Ureter (tissue), 1 donor: ENCODE data around the gene PRSS8. TPM values are rescaled to one million over a fixed set of nuclear protein-coding genes. Genes with fewer than 3 reads are reported as not detected.
"Not testable (repeated sequence)": the region's sequence is repeated elsewhere in the genome, so short reads cannot be mapped to it uniquely, and the experiment has no call there.

Experiments used
- DNase-seq: peaks from one replicate; pipeline ENCODE4 v3.0.0-alpha.2; 2020; ENCODE audit warnings: low spot score
- total RNA-seq: library from RNA; stranded (reverse); gene quantifications from one replicate; pipeline ENCODE4 v1.2.4, GENCODE V29; 2023
- donor health status: DM: yes; HTN: yes; CAD: no.

The PRSS8 gene
- total RNA-seq, 1 donor from 2014 or later: 17.0 TPM

DNA sequence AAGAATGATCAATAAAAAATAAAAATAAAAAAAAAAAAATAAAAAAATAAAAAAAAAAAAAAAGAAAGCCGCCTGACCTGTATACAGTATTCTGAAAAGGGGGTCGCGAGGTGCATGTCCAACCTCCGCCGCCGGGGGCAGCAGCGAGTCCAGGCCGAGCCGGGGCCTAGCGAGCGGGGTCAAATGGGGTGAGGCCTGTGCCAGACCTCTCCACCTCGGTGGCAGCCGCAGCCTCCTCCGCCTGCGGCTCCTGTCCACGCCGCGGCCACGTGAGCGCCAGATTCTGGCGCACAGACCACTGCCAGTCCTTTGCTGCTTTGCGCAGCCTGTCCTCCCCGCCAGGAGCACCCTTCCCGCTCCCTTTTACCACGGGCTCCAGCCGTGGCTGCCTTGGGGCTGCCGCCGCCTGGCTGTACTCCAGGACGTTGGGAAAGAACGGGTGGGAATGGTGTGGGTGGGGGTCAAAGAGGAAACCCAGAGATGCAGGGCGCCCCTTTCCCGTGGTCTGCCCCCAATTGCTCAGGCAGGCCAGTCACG, 29.8 kb downstream of the PRSS8 start:
- DNase-seq: peak; percentile 83

DNA sequence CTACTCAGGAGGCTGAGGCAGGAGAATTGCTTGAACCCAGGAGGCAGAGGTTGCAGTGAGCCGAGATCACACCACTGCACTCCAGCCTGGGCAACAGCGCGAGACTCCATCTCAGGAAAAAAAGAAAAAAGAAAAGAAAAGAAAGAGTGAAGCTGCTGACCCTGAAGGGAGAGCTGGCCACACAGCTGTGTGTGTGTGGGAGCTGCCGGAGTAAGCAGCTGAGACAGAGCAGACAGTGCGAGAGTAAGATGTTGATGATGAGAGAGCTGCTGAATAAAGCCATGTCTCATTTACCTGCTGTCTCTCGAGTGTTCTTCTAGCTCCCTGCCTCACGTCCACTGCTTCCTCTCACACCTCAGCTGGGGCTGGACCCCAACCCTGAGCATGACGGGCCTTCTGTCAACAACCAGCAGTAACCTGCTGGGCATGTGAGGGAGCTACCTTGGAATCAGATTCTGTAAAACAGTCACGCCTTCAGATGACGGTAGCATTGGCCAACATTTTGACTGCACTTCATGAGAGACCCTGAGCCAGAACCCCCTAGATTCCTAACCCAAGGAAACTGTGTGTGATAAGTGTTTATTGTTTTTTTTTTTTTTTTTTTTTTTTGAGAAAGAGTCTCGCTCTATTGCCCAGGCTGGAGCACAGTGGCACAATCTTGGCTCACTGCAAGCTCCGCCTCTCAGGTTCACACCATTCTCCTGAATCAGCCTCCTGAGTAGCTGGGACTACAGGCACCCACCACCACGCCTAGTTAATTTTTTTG, 34.5 kb downstream of the PRSS8 start:
- not testable (repeated sequence) for DNase-seq

DNA sequence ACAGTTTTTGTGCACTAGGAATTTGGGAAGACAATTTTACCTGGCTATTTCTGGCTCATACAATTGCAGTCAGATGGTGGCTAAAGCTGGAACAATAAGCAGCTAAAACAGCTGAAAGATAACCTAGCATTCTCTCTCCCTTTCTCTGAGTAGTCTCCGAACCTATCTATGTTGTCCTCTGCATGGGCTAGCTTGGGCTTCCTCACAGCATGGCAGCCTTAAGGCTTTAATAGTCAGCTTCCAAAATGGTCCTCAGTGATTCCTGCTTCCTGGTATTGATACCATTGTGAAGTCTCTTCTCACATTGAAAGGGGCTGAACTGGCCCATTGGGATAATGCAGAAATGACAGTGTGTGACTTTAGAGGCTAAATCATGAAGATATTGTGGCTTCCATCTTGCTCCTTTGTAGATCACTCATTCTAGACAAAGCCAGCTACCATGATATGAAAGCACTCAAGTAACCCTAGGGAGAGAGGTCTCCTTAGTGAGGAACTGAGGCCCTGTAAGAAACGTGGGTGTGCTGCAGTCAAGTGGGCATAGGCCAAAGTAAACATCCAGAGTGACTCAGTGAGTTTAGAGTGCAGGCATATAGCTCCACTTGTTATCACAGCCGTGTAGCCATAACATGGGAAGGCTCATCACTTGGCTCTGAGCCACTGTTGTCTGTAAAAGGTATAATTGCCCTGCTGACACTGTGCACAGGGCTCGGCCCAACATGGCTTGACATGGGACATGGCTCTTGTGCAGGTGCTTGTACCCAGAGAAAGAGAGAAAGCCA, 35.5 kb downstream of the PRSS8 start:
- DNase-seq: no peak

DNA sequence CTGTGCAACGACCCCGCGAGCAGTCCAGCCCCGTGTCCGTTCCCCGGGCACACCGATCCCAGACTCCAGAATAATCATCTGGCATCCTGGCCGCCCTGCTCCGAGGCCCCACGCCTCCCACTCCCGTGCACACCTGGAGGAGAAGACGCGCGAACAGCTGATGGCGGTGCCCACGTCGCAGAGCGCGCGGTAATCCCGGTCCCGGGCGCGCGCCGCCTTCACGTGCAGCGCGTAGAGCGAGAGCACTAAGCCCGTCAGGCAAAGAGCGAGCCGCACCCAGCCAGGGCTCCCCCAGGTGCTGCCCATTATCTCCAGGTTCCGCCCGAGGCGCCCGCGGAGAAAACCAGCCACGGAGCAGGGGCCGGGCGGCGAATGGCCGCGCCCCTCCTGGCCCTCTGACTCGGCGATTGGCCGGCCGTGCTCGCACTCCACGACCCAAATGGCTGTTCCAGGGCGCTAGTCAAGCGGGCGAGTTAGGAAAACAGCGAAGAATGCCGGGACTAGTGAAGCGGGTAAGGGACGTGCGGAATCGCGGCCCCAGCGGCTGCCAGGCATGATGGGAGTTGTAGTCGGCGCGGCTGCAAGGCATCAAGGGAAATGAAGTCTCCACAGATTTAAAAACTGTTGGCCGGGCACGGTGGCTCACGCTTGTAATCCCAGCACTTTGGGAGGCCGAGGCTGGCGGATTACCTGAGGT, 41.0 kb downstream of the PRSS8 start, which contains the start of gene VKORC1:
Gene VKORC1, minus strand, starts transcription at position 374 of the 697 bp plus-strand sequence. Its CDS starts 68 bp downstream, at position 306.
- peak; percentile 94 for DNase-seq

DNA sequence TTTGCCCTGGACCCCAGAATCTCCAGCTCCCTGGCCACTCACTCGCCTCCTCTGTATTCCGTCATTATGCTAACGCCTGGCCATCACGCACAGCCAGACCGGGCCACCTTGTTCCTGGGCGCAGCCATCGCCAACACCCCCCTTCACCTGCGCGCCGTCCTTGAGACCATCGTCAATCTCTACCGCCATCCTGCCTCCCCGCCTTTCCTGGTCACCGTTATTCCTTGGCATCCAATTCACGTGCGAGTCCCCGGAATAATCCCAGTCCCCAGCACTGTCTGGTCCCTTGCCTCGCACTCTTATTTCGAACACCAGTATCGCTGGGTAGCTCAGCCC, 41.5 kb downstream of the PRSS8 start:
- DNase-seq: no peak

DNA sequence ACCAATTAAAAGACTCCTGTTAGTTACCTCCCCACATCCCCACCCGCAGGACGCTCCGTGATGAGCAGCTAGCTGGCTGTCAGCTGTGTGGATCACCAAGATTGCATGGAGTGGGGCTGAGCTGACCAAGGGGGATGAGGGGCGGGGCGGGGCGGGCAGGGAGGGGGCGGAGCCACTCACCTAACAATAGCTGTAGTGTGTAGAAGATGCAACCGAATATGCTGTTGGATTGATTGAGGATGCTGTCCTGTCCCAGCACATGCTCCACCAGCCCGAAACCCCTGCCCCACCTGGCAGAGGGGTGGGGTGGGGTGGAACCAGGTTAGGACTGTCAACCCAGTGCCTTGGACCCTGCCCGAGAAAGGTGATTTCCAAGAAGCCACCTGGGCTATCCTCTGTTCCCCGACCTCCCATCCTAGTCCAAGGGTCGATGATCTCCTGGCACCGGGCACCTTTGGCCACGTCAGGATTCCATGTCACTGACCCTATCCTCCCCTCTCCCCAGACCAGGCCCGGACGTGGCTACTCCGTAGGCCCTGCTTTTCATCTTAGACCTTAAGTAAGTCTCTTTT, 42.3 kb downstream of the PRSS8 start:
- no peak for DNase-seq

DNA sequence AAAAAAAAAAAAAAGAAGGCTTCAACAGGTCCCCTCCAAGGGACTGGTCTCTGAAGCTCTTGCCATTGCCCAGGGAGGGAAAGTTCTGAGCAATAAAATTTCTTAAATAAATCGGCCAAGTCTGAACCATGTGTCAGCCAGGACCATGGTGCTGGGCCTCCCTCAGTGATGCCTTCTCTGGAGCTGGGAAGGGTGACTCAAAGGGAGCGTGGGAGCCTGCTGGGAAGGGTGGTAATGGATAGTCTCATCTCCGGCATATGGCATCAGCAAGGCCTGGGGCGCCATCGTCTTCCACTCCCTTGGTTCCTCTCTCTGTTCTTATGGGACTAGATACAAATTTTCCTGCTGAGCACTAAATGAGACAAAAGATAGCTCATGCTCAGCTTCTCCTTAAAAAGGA, 43.2 kb downstream of the PRSS8 start:
- no peak for DNase-seq

DNA sequence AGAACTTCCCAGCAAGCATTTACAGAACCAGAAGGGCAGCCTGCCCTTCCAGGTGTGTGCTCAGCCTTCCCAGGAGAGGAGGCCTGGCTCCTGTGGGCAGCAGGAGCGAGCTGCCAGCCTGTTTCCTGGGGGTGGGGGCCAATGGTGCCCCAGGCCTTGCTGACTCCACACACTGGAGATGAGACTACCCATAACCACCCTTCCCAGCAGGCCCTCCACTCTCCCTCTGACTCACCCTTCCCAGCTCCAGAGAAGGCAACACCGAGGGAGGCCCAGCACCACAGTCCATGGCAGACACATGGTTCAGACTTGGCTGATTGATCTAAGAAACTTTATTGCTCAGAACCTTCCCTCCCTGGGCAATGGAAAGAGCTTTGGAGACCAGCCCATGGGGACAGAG, 45.0 kb downstream of the PRSS8 start:
- DNase-seq: no peak

DNA sequence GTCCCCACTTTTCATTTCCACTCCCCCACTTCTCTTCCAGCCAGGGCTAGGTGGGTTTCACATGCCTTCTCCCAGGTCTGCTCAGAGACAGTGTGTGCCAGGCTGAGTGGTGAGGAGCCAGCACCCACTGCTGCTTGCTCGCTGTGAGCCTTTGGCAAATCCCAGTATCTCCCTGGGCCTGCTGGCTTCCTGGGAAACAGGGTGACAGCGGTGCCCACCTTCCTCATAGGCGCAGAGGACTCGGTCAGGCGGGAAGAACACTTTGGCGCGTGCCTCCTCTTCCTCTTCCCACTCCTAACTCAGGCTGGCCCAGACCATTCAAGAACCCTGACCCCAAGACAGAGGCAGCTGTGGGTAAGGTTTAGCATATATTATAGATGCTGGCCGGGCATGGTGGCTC, 46.3 kb downstream of the PRSS8 start:
- DNase-seq: no peak

DNA sequence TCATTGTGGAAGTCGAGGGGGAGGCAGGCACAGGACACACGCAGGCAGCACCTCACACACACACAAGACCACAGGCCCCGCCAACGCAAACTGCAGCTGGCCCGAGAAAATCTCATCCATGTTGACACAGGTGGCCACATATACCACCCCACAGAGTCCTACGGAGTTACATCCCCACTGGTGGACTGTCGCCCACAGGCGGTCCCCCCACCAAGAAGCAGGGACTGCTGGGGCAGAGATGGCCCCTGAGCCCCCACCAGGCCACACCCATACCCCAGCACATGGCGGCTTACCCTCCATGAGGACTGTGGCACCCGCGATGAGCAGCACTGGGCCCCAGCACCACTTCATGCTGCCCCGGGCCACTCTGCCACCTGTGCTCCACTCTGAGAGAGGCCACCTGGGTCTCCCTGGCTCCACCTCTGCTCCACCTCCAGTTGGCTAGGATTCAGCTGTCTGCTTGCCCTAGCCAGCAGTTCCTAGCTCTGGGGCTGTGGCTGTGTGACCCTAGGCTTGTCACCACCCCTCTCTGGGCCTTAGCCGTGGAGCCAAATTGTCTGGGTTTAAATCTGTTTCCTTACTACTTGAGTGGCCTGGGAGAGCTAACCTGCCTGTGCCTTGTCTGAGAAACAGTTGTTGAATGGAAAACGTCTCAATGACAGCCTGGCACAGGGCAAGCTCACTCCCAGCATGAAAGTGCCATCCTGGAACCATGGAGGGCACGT, 46.9 kb downstream of the PRSS8 start, which contains the start of gene PRSS53:
Gene PRSS53, minus strand, starts transcription at position 485 of the 725 bp plus-strand sequence. Its CDS starts 134 bp downstream, at position 351.
- DNase-seq: no peak

DNA sequence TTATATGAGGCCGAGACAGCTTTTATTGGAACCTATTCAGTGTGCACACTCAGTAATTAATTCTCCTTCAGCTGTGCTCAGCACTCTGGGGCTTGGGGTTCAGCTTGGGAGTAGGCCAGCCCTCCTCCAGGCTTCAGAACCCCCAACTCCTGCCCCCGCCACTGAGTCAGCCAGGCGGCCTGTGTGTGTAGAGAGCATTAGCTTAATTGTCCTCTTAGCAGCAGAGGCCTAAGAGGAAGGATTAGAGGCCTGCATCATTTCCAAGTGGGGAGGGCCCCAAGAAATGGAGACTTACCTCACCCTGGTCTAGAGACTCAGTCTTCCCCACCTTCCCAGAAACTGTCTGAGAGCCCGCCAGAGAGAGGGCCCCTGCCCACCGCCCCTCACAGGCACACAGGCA, 47.6 kb downstream of the PRSS8 start:
- no peak for DNase-seq

DNA sequence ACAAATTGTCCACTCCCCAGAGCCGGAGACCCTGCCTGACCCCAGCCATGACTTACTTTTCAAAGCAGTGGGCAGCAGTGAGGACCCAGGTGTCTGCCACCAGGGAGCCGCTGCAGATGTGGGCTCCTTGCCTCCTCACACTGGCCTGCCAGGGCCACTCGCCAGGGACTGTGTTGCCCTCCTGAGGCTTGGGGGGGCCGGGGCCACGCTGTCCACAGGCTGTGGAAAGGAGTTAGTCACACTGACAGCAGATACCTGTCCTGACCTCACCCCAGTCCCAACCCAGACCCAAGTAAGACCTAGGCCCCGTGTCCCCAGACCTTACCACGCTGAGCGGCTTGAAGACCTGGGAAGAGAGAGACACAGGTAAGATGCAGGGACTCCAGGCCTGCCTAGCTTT, 48.0 kb downstream of the PRSS8 start:
- DNase-seq: no peak

DNA sequence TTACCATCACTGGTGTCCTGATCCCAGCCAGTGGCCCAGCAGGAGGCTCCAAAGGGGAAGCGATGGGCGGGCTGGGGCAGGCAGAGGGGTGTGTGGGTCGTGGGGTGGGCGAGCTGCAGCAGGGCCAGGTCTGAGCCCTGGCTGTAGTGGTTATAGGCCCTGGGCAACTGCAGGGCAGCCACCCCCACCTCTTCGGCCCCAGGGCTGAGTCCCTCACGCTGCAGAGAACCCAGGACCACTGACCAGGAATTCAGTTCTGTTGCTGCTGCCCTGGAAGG, 49.0 kb downstream of the PRSS8 start:
- DNase-seq: no peak

DNA sequence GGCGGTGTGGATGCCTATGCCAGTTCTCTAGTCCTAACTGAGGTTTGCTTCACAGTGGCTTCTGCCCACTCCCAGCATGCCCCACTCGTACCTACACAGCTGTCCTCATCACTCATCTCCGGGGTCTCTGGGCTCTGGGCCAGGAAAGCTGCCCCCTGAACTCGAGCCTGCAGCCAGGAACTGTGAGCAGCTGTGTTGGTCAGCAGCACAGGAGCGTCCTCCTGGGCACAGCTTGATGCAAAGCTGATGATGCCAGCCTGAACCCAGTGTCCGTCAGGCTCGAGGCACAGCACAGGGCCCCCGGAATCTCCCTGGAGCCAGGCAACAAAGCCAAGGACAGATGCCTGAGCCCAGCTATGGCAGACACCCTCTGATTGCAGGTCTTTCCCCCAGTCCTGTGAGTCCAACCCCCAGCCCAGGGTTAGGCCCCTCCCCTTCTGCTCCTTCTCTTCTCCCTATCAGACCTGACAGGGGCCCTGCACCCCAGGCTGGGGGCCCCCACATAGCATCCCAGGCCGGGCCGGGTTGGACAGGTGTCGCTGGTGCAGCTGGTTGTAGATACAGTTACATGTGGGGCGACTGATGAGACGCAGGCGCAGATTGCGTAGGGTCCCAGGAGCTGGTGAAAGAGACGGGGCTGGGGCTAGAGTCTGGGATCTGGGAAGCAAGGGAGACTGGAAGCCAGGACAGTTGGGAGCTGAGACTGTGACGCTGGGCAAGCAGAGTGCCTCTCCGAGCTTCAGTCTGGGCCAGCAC, 49.5 kb downstream of the PRSS8 start:
- DNase-seq: no peak

DNA sequence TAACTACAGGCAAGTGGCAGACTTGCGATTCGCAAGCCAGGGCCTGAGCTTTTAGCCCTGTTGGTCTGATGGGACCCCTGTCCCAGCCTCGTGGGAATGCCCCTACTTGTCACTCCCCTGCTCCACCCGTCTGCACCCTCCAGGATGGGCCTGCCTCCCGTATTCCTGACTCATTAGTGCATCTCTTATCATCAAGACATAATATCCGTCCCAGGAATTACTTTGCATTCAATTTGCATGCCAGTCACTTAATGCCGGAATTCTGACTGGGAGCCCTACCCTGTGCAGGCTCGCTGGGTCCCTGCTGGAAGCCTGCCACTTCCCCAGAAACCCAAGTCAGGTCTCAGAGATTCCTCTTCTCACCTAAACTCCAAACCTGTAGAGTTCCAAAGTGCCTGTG, 50.1 kb downstream of the PRSS8 start:
- no peak for DNase-seq

DNA sequence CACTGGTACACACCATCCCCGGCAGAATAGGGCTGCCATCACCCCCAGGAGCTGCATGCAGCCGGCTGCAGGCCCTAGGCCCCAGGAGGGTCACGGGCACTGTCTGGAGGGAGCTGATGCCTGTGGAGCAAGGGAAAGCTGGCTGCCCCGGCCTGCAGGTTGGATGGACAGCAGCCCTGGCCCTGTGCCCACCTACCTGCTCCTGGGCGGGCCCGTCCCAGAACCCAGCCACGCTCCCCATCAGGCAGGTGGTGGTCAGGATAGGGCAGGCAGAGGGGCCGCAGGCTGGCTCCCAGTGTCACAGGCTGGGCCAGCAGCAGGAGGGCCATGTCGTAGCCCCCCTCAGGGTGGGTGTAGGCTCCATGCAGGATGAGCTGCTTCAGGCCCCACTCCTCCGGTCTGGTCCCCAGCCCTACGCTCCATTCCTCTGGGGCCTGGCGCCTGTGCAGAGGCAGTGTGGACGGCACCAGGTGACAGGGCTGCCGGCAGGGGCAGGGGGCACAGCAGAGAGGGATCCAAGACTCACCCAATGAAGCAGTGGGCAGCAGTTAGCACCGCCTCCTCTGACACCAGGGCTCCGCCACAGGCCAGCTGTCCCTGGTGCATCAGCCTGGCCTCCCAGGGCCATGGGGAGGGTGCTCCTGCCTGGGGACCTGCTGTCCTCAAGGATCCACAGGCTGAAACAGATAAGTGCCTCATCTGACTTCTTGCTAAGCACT, 50.8 kb downstream of the PRSS8 start:
- DNase-seq: no peak

DNA sequence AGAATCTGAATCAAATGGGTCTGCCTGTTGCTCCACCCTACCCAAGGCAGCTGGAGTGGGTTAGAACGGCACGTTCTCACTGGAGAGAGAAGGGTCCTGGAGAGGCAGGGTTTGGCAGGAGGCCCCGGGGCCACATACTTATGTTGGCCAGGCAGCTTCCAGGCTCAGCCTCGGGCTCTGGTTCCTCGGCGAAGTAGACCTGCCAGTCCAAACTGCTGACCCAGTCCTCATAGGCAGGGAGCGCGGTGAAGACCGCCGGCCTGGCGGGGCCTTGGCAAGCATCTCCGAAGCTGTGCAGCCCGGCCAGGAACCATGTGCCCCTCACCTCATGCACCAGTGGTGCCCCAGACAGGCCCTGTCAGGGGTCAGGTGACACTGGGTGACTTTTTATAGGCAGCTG, 51.5 kb downstream of the PRSS8 start:
- no peak for DNase-seq

DNA sequence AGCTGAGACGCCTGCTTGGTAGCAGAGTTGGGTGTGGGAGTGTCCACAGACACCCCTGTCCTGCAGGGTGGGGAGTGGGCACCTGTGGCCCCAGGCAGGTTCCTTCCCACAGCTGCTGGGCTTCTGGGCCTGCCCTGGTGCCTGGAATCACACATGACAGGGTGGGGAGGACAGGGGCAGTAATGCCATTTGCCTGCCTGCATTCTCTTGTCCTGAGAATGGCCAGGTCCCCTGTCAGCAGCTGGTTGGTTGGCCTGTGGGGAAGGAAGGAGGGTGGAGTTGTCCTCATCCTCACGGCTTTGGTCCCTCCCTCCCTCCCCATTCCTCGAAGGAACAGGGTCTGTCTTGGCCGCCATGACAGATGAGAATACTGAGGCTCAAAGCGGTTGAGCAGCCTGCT, 52.0 kb downstream of the PRSS8 start:
- no peak for DNase-seq

DNA sequence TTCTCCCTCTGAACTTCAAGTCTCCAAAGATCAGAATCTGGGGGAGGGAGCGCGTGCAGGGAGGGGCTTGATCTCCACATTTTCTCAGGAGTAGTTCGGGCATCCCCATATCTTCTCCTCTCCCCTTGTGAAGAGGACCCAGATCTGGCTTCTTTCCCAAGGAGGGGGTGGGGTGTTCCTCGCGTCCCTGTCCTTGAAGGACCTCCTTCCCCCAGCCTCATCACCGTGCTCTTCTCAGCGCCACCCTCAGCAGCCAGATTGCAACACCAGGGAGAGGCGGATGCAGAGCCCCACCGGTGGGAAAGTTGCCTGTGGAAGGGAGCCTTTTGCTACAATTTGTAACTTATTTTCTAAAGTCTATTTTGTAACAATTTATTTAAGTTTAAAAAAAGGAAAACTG, 52.4 kb downstream of the PRSS8 start:
- DNase-seq: no peak
